Measurements from ENCODE around the gene FAM3C.

FAM3C gene

DNA sequence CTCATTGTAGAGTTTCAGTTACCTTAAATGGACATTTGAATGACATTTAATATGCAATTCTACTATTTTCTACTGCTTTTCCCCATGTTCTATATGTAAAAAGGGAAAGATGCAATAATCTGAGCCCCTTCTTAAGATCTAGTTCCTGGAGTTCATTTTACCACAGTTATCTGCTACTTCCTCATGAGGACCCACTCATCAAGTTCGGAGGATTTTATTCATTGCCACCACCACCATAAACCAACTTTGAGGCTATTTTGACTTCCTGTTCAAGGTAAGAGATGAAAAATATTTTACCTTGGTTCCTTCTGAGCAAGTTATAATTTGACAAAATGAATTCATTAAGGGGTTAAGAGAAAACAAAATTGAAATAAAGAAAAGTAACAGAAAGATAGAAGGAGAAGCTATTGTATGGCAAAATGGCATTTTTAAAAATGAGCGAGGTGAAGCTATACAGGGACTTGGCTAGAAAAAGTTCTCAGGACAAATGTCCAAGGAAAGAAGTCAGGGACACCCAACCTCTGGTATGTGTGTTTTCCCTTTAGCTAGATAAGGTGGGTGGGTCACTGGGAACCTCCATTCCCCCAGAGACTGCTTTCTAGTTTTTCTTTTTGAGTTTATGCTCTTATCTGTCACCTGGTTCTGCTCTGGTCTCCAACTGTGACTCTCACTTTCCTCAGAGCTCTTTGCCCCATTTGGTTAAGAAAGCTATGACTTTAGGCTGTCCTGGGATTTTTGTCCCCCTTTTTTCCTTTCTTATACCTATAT, 14.9 kb upstream of the FAM3C start:
- no peak for DNase-seq (ENCODE audit: low read depth in 1 of 2, low spot score in 1 of 2)

- no peak for DNase-seq (ENCODE audit: low read depth in 1 of 2, low spot score in 1 of 2)
These were observed 10.8 kb upstream of the FAM3C start for GRCh38 chr7:121406944-121407343.

DNA sequence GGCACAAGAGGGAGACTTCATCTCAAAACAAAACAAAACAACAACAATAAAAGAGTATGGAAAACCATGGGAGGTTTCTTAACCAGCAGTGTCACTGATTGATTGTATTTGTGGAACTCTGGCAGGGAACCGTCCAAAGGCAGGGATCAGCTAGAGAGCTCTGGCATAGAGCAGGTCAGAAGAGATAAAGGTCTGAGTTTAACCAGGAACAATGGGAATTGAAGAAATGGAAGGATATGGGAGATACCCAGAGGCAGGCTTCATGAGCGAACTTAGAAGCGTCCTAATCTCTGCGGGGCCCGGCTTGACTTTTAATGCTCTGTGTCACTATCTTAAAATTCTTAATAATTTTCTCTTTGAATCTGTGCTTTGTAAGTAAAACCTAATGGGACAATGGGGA, 10.4 kb upstream of the FAM3C start:
- no peak for DNase-seq (ENCODE audit: low read depth in 1 of 2, low spot score in 1 of 2)

DNA sequence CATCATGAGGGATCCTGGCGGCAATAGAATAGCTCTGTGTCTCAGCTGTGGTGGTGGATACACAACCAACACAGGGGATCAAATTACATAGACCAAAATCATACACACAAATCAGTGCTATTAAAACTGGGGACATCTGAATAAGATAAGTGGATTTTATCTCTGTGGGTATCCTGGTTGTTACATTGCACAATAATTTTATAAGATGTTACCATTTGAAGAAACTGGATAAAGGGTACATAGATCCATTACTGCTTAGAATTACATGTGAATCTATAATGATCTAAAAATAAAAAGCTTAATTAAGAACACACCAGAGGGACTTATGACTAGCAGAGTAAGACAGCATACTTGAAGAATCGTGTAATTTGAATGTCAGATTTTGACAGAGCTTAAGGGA, 8.2 kb upstream of the FAM3C start:
- DNase-seq (ENCODE audit: low read depth in 1 of 2, low spot score in 1 of 2): no peak

- no peak for DNase-seq (ENCODE audit: low read depth in 1 of 2, low spot score in 1 of 2)
These were observed 6.6 kb upstream of the FAM3C start for GRCh38 chr7:121402701-121403100.

GRCh38 chr7:121401896-121402295, 5.8 kb upstream of the FAM3C start:
- no peak for DNase-seq (ENCODE audit: low read depth in 1 of 2, low spot score in 1 of 2)

DNA sequence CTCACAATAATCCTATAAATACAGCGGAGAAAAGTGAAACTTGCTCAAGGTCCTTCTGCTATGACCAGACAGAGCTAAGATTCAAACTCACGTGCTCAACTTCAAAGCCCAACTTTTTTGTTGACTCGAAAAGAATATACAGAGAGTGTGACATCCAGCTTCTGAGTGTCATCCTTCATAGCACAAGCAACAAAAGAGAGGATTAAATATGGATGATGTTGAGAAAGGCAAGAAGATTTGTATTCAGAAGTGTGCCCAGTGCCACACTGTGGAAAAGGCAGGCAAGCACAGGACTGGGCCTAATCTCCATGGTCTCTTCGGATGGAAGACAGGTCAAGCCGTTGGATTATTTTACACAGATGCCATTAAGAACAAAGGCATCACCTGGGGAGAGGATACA, 2.1 kb upstream of the FAM3C start:
- DNase-seq (ENCODE audit: low read depth in 1 of 2, low spot score in 1 of 2): no peak

GRCh38 chr7:121397822-121398221, 1.7 kb upstream of the FAM3C start:
- DNase-seq (ENCODE audit: low read depth in 1 of 2, low spot score in 1 of 2): no peak

DNA sequence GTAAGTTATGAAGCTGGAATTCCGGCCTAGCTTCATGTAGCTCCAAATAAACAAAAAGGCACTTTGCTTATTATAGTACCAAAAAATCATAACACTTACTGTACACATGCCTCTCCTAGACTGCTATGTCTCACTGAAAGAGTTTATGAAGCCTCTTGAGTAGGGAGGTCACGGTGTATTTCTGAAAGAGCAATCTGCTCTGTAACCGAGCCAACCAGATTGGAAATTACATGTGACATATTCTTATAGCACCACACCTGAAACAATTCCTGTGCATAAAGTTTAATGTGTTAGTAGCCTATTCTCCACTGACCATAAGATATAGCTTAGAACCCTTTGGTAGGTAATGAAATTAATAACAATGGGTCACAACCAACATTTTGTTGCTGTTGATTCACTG, 1.3 kb upstream of the FAM3C start:
- no peak for DNase-seq (ENCODE audit: low read depth in 1 of 2, low spot score in 1 of 2)

- peak in 1 of 2 donors; percentile 30 for DNase-seq (ENCODE audit: low read depth in 1 of 2, low spot score in 1 of 2)
These were observed 581 bp downstream of the FAM3C start for GRCh38 chr7:121395494-121395960.

- DNase-seq (ENCODE audit: low read depth in 1 of 2, low spot score in 1 of 2): no peak
These were observed 1.4 kb downstream of the FAM3C start for GRCh38 chr7:121394709-121395140.

DNA sequence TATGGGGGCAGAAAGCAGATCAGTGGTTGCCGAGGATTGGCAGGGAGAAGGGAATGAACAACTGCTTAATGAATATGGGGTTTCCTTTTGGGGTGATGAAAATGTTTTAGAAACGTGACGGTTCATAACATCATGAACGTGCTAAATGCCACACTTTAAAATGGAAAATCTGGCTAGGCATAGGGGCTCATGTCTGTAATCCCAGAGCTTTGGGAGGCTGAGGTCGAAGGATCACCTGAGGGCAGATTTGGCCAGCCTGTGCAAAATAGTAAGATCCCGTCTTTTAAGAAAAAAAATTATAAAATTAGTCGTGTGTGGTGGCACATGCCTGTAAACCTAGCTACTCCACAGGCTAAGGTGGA, 3.1 kb downstream of the FAM3C start:
- DNase-seq (ENCODE audit: low read depth in 1 of 2, low spot score in 1 of 2): no peak

GRCh38 chr7:121392277-121393004, 3.7 kb downstream of the FAM3C start:
- no peak for DNase-seq (ENCODE audit: low read depth in 1 of 2, low spot score in 1 of 2)

DNA sequence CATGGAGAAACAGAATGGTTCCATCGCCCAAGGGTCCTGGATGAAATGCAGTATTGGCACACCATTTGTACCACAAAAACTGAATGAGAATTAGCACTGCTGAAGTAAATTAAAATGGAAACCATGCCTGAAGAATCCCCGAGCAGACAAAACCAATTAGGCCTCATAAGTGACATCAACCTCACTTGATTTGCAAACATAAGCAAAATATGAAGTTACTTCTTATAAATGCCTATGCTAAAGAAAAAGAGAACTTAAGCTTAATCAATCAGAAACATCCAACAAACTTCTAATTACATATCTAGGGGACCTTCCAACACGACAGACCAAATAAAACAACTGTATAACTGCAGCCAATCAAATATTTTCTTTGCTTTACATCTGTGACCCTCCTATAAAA, 4.4 kb downstream of the FAM3C start:
- no peak for DNase-seq (ENCODE audit: low read depth in 1 of 2, low spot score in 1 of 2)

DNA sequence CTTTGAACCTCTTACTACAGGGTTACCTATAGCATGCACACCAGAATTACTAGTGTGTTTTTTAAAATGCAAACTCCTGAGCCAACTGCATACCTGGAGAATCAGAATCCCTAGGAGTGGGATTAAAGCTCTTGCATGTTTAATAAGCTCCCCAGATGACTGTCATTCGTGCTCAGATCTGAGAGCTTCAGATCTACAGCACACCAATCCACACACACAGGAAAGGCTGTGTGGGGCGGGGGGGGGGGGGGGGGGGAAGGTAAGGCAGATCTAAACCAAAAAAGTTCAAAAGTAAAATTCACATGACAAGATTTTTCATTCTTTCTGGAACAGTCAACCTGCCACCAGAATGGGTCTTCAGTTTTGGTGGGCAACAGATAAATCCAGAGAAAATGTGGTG, 5.5 kb downstream of the FAM3C start:
- no peak for DNase-seq (ENCODE audit: low read depth in 1 of 2, low spot score in 1 of 2)

- no peak for DNase-seq (ENCODE audit: low read depth in 1 of 2, low spot score in 1 of 2)
These were observed 6.0 kb downstream of the FAM3C start for GRCh38 chr7:121390109-121390508.

- no peak for DNase-seq (ENCODE audit: low read depth in 1 of 2, low spot score in 1 of 2)
These were observed 7.2 kb downstream of the FAM3C start for GRCh38 chr7:121388950-121389349.

DNA sequence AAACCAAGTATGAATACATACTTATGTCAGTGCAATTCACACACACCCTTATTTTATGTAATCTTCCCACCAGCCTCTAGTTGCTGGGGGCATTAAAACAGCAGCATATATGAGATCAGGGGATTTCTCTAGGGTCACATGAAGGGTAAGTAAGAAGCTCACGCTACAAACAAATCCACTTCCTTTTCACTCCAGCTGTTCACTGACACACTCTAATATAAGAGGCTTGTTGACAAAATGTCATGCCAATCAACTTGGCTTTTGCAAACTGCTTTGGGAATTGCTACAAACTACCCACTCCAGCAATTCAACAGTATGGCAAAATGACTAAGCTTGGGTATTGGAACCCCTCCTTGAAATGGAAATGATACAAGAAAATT, 10.3 kb downstream of the FAM3C start:
- no peak for DNase-seq (ENCODE audit: low read depth in 1 of 2, low spot score in 1 of 2)

DNA sequence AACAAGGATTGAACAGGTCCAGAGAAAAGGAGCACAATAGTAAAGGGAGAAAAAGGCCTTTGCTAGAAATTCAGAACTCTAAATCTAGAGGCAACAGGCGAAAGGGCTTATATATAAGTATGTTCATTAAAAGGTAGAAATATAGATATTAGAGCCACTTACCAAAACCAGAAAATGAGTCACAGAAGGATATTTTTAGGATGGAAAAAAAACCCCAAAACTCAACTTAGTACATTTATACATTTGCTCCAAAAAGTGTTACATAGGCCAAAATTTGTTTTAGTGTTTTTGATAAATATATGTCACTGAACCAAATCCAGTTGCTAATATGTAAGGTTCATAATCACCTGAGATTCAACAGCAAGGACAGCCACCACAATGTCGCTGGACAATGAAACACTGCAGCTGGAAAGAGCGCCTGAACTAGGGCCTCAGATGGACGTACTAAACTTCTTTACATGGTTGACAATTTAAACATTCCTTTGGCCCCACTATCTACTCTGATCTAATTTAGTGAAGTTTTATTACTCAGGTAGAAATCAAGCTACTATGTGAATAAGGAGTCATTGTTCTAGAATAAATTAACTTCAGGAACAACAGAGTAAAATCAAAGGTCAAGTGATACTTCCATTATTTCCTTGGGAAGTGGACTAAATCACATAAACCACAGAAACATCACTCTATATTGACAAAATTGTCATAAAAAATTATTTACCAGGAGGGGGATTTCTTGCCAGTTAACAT, 10.9 kb downstream of the FAM3C start:
- DNase-seq (ENCODE audit: low read depth in 1 of 2, low spot score in 1 of 2): no peak

- DNase-seq (ENCODE audit: low read depth in 1 of 2, low spot score in 1 of 2): no peak
These were observed 11.8 kb downstream of the FAM3C start for GRCh38 chr7:121384265-121384664.

GRCh38 chr7:121383235-121383910, 12.7 kb downstream of the FAM3C start:
- no peak for DNase-seq (ENCODE audit: low read depth in 1 of 2, low spot score in 1 of 2)
